Embryonic facial prominence (tissue), 1 donor: Measurements from ENCODE around the gene NR2F1-AS1.

Experiments used
- DNase-seq: peaks from one replicate; pipeline ENCODE4 v3.0.0-alpha.2; 2016; ENCODE audit errors: extremely low spot score

The NR2F1-AS1 gene

GRCh38 chr5:93384995-93385394 is 196.0 kb downstream of the NR2F1-AS1 start:
- no peak for DNase-seq

- DNase-seq, result no peak
Observed at GRCh38 chr5:93384026-93384425, 197.0 kb downstream of the NR2F1-AS1 start.

GRCh38 chr5:93382188-93382825 is 198.7 kb downstream of the NR2F1-AS1 start:
- DNase-seq, result no peak

GRCh38 chr5:93381057-93381456 is 200.0 kb downstream of the NR2F1-AS1 start:
- no peak for DNase-seq

GRCh38 chr5:93378073-93378472 is 202.9 kb downstream of the NR2F1-AS1 start:
- DNase-seq, result no peak

- no peak for DNase-seq
Observed at GRCh38 chr5:93371893-93372292, 209.1 kb downstream of the NR2F1-AS1 start.

- no peak for DNase-seq
Observed at GRCh38 chr5:93364378-93364777, 216.6 kb downstream of the NR2F1-AS1 start.

- no peak for DNase-seq
Observed at GRCh38 chr5:93360436-93361088, 220.5 kb downstream of the NR2F1-AS1 start.

GRCh38 chr5:93359960-93360305 is 221.1 kb downstream of the NR2F1-AS1 start:
- DNase-seq, result no peak
